Measurements from ENCODE around the gene STX2. TPM values are rescaled to one million over a fixed set of nuclear protein-coding genes. Genes with fewer than 3 reads are reported as not detected.

The STX2 gene
- polyA plus RNA-seq, 1 donor (not counting 4 experiments of a cell fraction or from before 2014, with no cell fraction given) = 24.1 TPM

DNA sequence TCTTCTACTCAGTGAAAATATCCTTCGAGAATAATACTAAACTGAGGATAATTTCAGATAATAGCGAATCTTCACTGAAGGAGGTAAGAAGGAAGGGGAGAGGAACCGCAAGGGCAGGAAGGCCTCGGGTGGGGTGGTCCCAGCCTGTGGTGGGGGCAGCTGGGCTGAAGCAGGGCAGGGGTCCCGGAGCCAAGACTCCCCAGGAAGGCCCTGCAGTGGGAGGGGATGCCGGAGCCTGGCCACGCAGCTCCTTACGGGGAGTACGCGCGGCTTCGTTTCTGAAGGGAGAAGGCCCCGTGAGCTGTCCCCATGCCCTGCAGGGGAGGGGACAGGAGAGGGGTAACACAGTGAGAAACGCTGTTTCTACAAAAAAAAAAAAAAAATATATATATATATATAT lies 21.2 kb downstream of the STX2 start:
- no peak overlapping the region for H3K4me3 ChIP-seq (ENCODE audit: control insufficient read depth in 2 of 3, extremely low read depth in 1 of 3, insufficient read depth in 2 of 3, low read depth in 1 of 3, low read length in 3 of 3)
- H3K4me1 ChIP-seq (ENCODE audit: control insufficient read depth, extremely low read depth, insufficient read depth, low read length) = peaks cover 6% of the 10 kb centered on the region
- dilution Hi-C loops (cut with MboI; ENCODE audit: extremely low pct_ligation_motif_present, low sequenced_read_pairs) = no loop called here
- H3K9me1 ChIP-seq (ENCODE audit: control insufficient read depth, extremely low read depth, insufficient read depth, low read length) = no peaks in the 10 kb centered on the region
- no peak for DNase-seq (ENCODE audit: low read depth, low spot score)
- no peak for FAIRE-seq
- H2AFZ ChIP-seq (ENCODE audit: control insufficient read depth, low read length) = no peak overlapping the region
- H3K36me3 ChIP-seq (ENCODE audit: control insufficient read depth in 2 of 2, extremely low read depth in 1 of 2, insufficient read depth in 2 of 2, low read length in 2 of 2) = peaks cover 14 to 18% of the 10 kb centered on the region in 2 experiments
- no peaks in the 10 kb centered on the region for H3K27me3 ChIP-seq (ENCODE audit: control insufficient read depth, extremely low read depth, insufficient read depth, low read length)
- no peak overlapping the region for H3K4me2 ChIP-seq (ENCODE audit: control insufficient read depth, extremely low read depth, insufficient read depth, low read depth, low read length)
- no peaks in the 10 kb centered on the region for H3K9me3 ChIP-seq (ENCODE audit: control insufficient read depth, low read depth, low read length)
- no peaks in the 10 kb centered on the region for H4K20me1 ChIP-seq (ENCODE audit: control insufficient read depth, extremely low read depth, insufficient read depth, low read length)
- H3K9ac ChIP-seq (ENCODE audit: control insufficient read depth, extremely low read depth, insufficient read depth, low read length) = no peak overlapping the region
- peaks cover 19% of the 10 kb centered on the region for H3K79me2 ChIP-seq (ENCODE audit: control insufficient read depth, insufficient read depth, low read length)
- TF ChIP-seq, protein P1, sequence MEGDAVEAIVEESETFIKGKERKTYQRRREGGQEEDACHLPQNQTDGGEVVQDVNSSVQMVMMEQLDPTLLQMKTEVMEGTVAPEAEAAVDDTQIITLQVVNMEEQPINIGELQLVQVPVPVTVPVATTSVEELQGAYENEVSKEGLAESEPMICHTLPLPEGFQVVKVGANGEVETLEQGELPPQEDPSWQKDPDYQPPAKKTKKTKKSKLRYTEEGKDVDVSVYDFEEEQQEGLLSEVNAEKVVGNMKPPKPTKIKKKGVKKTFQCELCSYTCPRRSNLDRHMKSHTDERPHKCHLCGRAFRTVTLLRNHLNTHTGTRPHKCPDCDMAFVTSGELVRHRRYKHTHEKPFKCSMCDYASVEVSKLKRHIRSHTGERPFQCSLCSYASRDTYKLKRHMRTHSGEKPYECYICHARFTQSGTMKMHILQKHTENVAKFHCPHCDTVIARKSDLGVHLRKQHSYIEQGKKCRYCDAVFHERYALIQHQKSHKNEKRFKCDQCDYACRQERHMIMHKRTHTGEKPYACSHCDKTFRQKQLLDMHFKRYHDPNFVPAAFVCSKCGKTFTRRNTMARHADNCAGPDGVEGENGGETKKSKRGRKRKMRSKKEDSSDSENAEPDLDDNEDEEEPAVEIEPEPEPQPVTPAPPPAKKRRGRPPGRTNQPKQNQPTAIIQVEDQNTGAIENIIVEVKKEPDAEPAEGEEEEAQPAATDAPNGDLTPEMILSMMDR (optimal IDR thresholded peaks at IDR 0.05 in 1 of 3, IDR thresholded peaks at IDR 0.05 in 1 of 3, conservative IDR thresholded peaks at IDR 0.05 in 1 of 3; ENCODE audit: extremely low read depth in 1 of 3, insufficient read depth in 2 of 3, low read length in 3 of 3) = no peak
- TF ChIP-seq EZH2 (IDR thresholded peaks at IDR 0.05; ENCODE audit: low read length) = no peak
- H3K27ac ChIP-seq (ENCODE audit: control insufficient read depth, insufficient read depth, low read length) = no peak overlapping the region

DNA sequence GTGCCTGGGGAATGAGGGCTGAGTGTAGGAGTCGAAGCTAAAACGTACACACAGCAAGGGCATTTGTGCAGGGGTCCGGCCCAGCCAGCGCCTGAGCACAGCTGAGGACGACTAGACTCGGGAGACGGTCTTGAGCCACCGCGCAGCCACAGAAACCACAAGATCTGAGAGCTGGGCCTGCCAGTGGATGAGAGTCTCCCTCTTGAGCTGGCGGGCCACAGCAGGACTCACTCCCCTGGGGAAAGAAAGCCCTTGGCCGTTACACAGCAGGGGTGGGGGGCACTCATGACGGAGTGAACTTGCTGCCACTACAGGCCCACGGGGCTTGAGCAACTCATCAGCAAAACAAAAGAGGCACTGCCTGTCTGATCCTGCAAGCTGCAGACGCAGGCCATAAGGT lies 23.0 kb downstream of the STX2 start:
- H3K9me3 ChIP-seq (ENCODE audit: control insufficient read depth, low read depth, low read length) = no peaks in the 10 kb centered on the region
- no peak for DNase-seq (ENCODE audit: low read depth, low spot score)
- peaks cover 6% of the 10 kb centered on the region for H3K4me1 ChIP-seq (ENCODE audit: control insufficient read depth, extremely low read depth, insufficient read depth, low read length)
- H3K27ac ChIP-seq (ENCODE audit: control insufficient read depth, insufficient read depth, low read length) = no peak overlapping the region
- no peaks in the 10 kb centered on the region for H4K20me1 ChIP-seq (ENCODE audit: control insufficient read depth, extremely low read depth, insufficient read depth, low read length)
- no peak overlapping the region for H2AFZ ChIP-seq (ENCODE audit: control insufficient read depth, low read length)
- no peak overlapping the region for H3K4me3 ChIP-seq (ENCODE audit: control insufficient read depth in 2 of 3, extremely low read depth in 1 of 3, insufficient read depth in 2 of 3, low read depth in 1 of 3, low read length in 3 of 3)
- H3K4me2 ChIP-seq (ENCODE audit: control insufficient read depth, extremely low read depth, insufficient read depth, low read depth, low read length) = no peak overlapping the region
- no peak for TF ChIP-seq EZH2 (IDR thresholded peaks at IDR 0.05; ENCODE audit: low read length)
- TF ChIP-seq, protein P1 (optimal IDR thresholded peaks at IDR 0.05 in 1 of 3, IDR thresholded peaks at IDR 0.05 in 1 of 3, conservative IDR thresholded peaks at IDR 0.05 in 1 of 3; ENCODE audit: extremely low read depth in 1 of 3, insufficient read depth in 2 of 3, low read length in 3 of 3) = no peak
- FAIRE-seq = no peak
- no peaks in the 10 kb centered on the region for H3K27me3 ChIP-seq (ENCODE audit: control insufficient read depth, extremely low read depth, insufficient read depth, low read length)
- dilution Hi-C loops (cut with MboI; ENCODE audit: extremely low pct_ligation_motif_present, low sequenced_read_pairs) = no loop called here
- no peaks in the 10 kb centered on the region for H3K9me1 ChIP-seq (ENCODE audit: control insufficient read depth, extremely low read depth, insufficient read depth, low read length)
- peaks cover 19% of the 10 kb centered on the region for H3K79me2 ChIP-seq (ENCODE audit: control insufficient read depth, insufficient read depth, low read length)
- no peak overlapping the region for H3K9ac ChIP-seq (ENCODE audit: control insufficient read depth, extremely low read depth, insufficient read depth, low read length)
- H3K36me3 ChIP-seq (ENCODE audit: control insufficient read depth in 2 of 2, extremely low read depth in 1 of 2, insufficient read depth in 2 of 2, low read length in 2 of 2) = peaks cover 12 to 15% of the 10 kb centered on the region in 2 experiments
